HG02970 (cell line): ENCODE data around the gene CLEC19A.
"Not testable (repeated sequence)": the region's sequence is repeated elsewhere in the genome, so short reads cannot be mapped to it uniquely, and the experiment has no call there.

Experiments
- ATAC-seq: cut with Tn5 transposase; IDR thresholded peaks from one replicate; pipeline ENCODE4 v1.9.1; 2021; ENCODE audit warnings: mild to moderate bottlenecking, moderate library complexity, moderate number of reproducible peaks; ENCODE audit not compliant: unreplicated experiment, low FRiP score

The CLEC19A gene

GRCh38 chr16:19316846-19317245 is 31.3 kb downstream of the CLEC19A start:
- no peak for ATAC-seq

- ATAC-seq = not testable (repeated sequence)
Measured at GRCh38 chr16:19321186-19321585, 35.7 kb downstream of the CLEC19A start.

GRCh38 chr16:19323596-19323995 is 38.1 kb downstream of the CLEC19A start:
- no peak for ATAC-seq

- no peak for ATAC-seq
Measured at GRCh38 chr16:19328364-19328763, 42.8 kb downstream of the CLEC19A start.

- ATAC-seq = no peak
Measured at GRCh38 chr16:19329932-19330331, 44.4 kb downstream of the CLEC19A start.

- no peak for ATAC-seq
Measured at GRCh38 chr16:19330841-19331397, 45.4 kb downstream of the CLEC19A start.

- ATAC-seq = no peak
Measured at GRCh38 chr16:19331794-19332193, 46.3 kb downstream of the CLEC19A start.

- ATAC-seq = no peak
Measured at GRCh38 chr16:19338335-19338734, 52.8 kb downstream of the CLEC19A start.

GRCh38 chr16:19344224-19344801 is 58.8 kb downstream of the CLEC19A start:
- ATAC-seq = no peak

GRCh38 chr16:19344980-19345379 is 59.4 kb downstream of the CLEC19A start:
- no peak for ATAC-seq

GRCh38 chr16:19346335-19346922 is 60.9 kb downstream of the CLEC19A start:
- ATAC-seq = no peak

- no peak for ATAC-seq
Measured at GRCh38 chr16:19348125-19348524, 62.6 kb downstream of the CLEC19A start.

- ATAC-seq = no peak
Measured at GRCh38 chr16:19348578-19349315, 63.2 kb downstream of the CLEC19A start.

- ATAC-seq = no peak
Measured at GRCh38 chr16:19354371-19354770, 68.8 kb downstream of the CLEC19A start.

GRCh38 chr16:19356024-19356952 is 70.8 kb downstream of the CLEC19A start:
- no peak for ATAC-seq

- ATAC-seq = no peak
Measured at GRCh38 chr16:19359556-19359955, 74.0 kb downstream of the CLEC19A start.
